ENCODE results near the gene CCR4.

The CCR4 gene

GRCh38 chr3:32952369-32953077, 1.1 kb downstream of the CCR4 start:
- Histone ChIP-seq H3K4me1 (ENCODE audit: insufficient read depth, insufficient read length) (no peaks in the 10 kb centered on the region), H3K27me3 (ENCODE audit: insufficient read depth, insufficient read length) (no peaks in the 10 kb centered on the region), H3K9me3 (ENCODE audit: insufficient read depth, low read length) (no peaks in the 10 kb centered on the region), H3K36me3 (ENCODE audit: insufficient read depth, insufficient read length, low read length) (no peaks in the 10 kb centered on the region), H3K4me3 (ENCODE audit: insufficient read length, low read depth) (no peak overlapping the region), H3K9ac (ENCODE audit: insufficient read length, low read depth) (no peak overlapping the region)
- DNase-seq (ENCODE audit: low read depth, low spot score), result no peak
- no peak for TF ChIP-seq SUZ12 (IDR thresholded peaks at IDR 0.05; ENCODE audit: extremely low read depth, insufficient read depth, insufficient read length)
- TF ChIP-seq ZNF274 (IDR thresholded peaks at IDR 0.05; ENCODE audit: low read depth, low read length), result no peak
- no peak for TF ChIP-seq YY1 (IDR thresholded peaks at IDR 0.05; ENCODE audit: insufficient read depth, insufficient read length)

- Histone ChIP-seq H3K27me3 (ENCODE audit: insufficient read depth, insufficient read length) (no peaks in the 10 kb centered on the region), H3K9me3 (ENCODE audit: insufficient read depth, low read length) (no peaks in the 10 kb centered on the region)
Observed at GRCh38 chr3:32954506-32954905, 3.1 kb downstream of the CCR4 start.

GRCh38 chr3:32956750-32957570, 5.5 kb downstream of the CCR4 start:
- DNase-seq (ENCODE audit: low read depth, low spot score), result no peak
- no peaks in the 10 kb centered on the region for H3K4me1 ChIP-seq (ENCODE audit: insufficient read depth, insufficient read length)
- no peak for TF ChIP-seq YY1 (IDR thresholded peaks at IDR 0.05; ENCODE audit: insufficient read depth, insufficient read length)
- no peaks in the 10 kb centered on the region for H3K9me3 ChIP-seq (ENCODE audit: insufficient read depth, low read length)
- H3K4me3 ChIP-seq (ENCODE audit: insufficient read length, low read depth), result no peak overlapping the region
- H3K36me3 ChIP-seq (ENCODE audit: insufficient read depth, insufficient read length, low read length), result no peaks in the 10 kb centered on the region
- H3K27me3 ChIP-seq (ENCODE audit: insufficient read depth, insufficient read length), result no peaks in the 10 kb centered on the region
- no peak overlapping the region for H3K9ac ChIP-seq (ENCODE audit: insufficient read length, low read depth)

More at GRCh38 chr3:32954506-32954905, 3.1 kb downstream of the CCR4 start:
- no peak overlapping the region for H3K4me3 ChIP-seq (ENCODE audit: insufficient read length, low read depth)
- H3K9ac ChIP-seq (ENCODE audit: insufficient read length, low read depth), result no peak overlapping the region
- TF ChIP-seq SUZ12 (IDR thresholded peaks at IDR 0.05; ENCODE audit: extremely low read depth, insufficient read depth, insufficient read length) (no peak), YY1 (IDR thresholded peaks at IDR 0.05; ENCODE audit: insufficient read depth, insufficient read length) (no peak), ZNF274 (IDR thresholded peaks at IDR 0.05; ENCODE audit: low read depth, low read length) (no peak)
- H3K4me1 ChIP-seq (ENCODE audit: insufficient read depth, insufficient read length), result no peaks in the 10 kb centered on the region
- no peak for DNase-seq (ENCODE audit: low read depth, low spot score)
- no peaks in the 10 kb centered on the region for H3K36me3 ChIP-seq (ENCODE audit: insufficient read depth, insufficient read length, low read length)

DNA sequence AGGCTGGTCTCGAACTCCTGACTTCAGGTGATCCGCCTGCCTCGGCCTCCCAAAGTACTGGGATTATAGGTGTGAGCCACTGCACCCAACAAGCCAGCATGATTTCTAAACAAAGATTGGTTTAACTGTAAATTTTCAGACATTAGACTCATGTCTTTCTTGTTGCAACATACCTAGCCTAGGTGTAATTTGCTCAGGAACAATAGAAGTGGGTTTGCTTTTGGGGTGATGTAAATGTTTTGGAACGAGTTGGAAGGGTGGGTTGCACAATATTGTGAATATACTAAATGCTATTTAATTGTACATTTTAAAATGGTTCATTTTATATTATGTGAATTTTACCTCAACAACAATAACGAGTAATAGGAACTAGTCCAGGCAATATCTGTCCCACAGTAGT, 7.1 kb downstream of the CCR4 start:
- Histone ChIP-seq H3K9me3 (ENCODE audit: insufficient read depth, low read length) (no peaks in the 10 kb centered on the region), H3K4me1 (ENCODE audit: insufficient read depth, insufficient read length) (no peaks in the 10 kb centered on the region), H3K27me3 (ENCODE audit: insufficient read depth, insufficient read length) (no peaks in the 10 kb centered on the region), H3K9ac (ENCODE audit: insufficient read length, low read depth) (no peak overlapping the region), H3K4me3 (ENCODE audit: insufficient read length, low read depth) (no peak overlapping the region), H3K36me3 (ENCODE audit: insufficient read depth, insufficient read length, low read length) (no peaks in the 10 kb centered on the region)
- no peak for DNase-seq (ENCODE audit: low read depth, low spot score)
- TF ChIP-seq YY1 (IDR thresholded peaks at IDR 0.05; ENCODE audit: insufficient read depth, insufficient read length), result no peak
- no peak for TF ChIP-seq SUZ12 (IDR thresholded peaks at IDR 0.05; ENCODE audit: extremely low read depth, insufficient read depth, insufficient read length)
- TF ChIP-seq ZNF274 (IDR thresholded peaks at IDR 0.05; ENCODE audit: low read depth, low read length), result no peak

DNA sequence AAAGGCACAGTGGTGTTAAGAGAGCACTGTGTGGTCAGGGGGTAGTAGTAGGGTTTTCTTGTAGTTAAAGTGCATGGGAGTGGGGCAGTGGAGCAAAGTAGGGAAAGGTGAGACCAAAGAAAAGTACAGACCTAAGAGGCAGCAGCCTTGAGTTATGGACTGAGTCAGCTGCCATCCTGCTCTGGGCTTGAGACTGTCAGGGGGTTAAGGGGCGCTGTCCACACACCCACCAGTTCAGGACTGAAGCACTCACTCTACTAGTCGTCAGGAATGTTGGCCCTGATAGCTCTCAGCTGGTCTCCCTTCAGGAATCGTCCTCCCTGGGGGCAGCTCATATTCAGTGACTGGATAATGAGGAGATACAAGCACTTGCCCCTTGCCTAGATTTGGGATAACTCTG, 7.9 kb downstream of the CCR4 start:
- TF ChIP-seq SUZ12 (IDR thresholded peaks at IDR 0.05; ENCODE audit: extremely low read depth, insufficient read depth, insufficient read length) (no peak), YY1 (IDR thresholded peaks at IDR 0.05; ENCODE audit: insufficient read depth, insufficient read length) (no peak), ZNF274 (IDR thresholded peaks at IDR 0.05; ENCODE audit: low read depth, low read length) (no peak)
- no peaks in the 10 kb centered on the region for H3K27me3 ChIP-seq (ENCODE audit: insufficient read depth, insufficient read length)
- no peaks in the 10 kb centered on the region for H3K36me3 ChIP-seq (ENCODE audit: insufficient read depth, insufficient read length, low read length)
- DNase-seq (ENCODE audit: low read depth, low spot score), result no peak
- no peaks in the 10 kb centered on the region for H3K4me1 ChIP-seq (ENCODE audit: insufficient read depth, insufficient read length)
- H3K9me3 ChIP-seq (ENCODE audit: insufficient read depth, low read length), result no peaks in the 10 kb centered on the region
- H3K4me3 ChIP-seq (ENCODE audit: insufficient read length, low read depth), result no peak overlapping the region
- no peak overlapping the region for H3K9ac ChIP-seq (ENCODE audit: insufficient read length, low read depth)

DNA sequence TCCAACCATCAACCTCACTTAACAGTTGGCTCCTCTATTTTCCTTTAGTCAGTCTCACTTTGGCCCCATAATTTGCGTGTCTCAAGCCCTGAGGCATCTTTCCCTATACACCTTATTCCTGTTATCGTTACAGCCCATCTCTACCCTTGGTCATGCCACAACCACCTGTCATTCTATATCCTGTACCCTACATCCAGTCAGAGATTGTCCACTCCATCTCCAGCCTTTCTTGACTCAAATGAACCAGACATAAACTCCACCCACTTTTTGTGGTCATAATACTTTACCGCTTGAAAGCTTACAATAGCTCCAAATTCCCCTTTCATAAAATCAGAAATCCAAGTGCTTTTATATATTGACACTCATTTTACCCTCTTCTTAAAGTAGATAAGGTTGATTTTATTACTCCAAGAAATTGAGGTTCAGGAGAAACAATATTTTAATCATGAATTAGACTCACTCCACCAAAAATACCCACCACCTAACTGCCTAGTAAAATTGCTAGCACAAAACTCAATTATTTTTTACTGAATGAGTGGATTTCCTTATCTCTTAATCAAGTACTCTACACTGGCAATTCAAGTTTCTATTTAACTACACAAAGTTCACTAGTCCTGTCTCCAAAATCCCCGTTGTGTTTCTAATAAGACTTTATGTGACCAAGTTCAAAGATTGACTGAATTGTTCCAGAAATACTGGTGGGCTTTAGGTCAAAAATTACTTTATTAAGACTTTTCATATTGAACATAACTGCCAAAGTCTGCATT, 9.1 kb downstream of the CCR4 start:
- no peak overlapping the region for H3K9ac ChIP-seq (ENCODE audit: insufficient read length, low read depth)
- no peak for TF ChIP-seq ZNF274 (IDR thresholded peaks at IDR 0.05; ENCODE audit: low read depth, low read length)
- TF ChIP-seq SUZ12 (IDR thresholded peaks at IDR 0.05; ENCODE audit: extremely low read depth, insufficient read depth, insufficient read length), result no peak
- no peak for TF ChIP-seq YY1 (IDR thresholded peaks at IDR 0.05; ENCODE audit: insufficient read depth, insufficient read length)

More for the DNA sequence above, 9.1 kb downstream of the CCR4 start:
- Histone ChIP-seq H3K4me3 (ENCODE audit: insufficient read length, low read depth) (no peak overlapping the region), H3K27me3 (ENCODE audit: insufficient read depth, insufficient read length) (no peaks in the 10 kb centered on the region), H3K9me3 (ENCODE audit: insufficient read depth, low read length) (peaks cover 10% of the 10 kb centered on the region; the same call in 1 of the 2 replicates), H3K4me1 (ENCODE audit: insufficient read depth, insufficient read length) (no peaks in the 10 kb centered on the region), H3K36me3 (ENCODE audit: insufficient read depth, insufficient read length, low read length) (no peaks in the 10 kb centered on the region)
- no peak for DNase-seq (ENCODE audit: low read depth, low spot score)
